GM12878 (cell line): Measurements from ENCODE around the gene MYL11. TPM values are rescaled to one million over a fixed set of nuclear protein-coding genes. Genes with fewer than 3 reads are reported as not detected.

Experiments used
- ASH2L ChIP-seq: fragments of 300-600, 200-600 bp; sonication (generic); IDR thresholded peaks from 2 replicates; pipeline ENCODE4 v1.6.1; 2017; ENCODE audit warnings: low read depth, mild to moderate bottlenecking, borderline replicate concordance
- BCL3 ChIP-seq: IDR thresholded peaks from 2 replicates; pipeline ENCODE4 v1.6.1; 2011; ENCODE audit warnings: borderline replicate concordance, low read depth, mild to moderate bottlenecking, moderate library complexity, low read length; ENCODE audit not compliant: insufficient read depth, poor library complexity, severe bottlenecking
- BCLAF1 ChIP-seq: fragments of 450-650 bp; IDR thresholded peaks from 2 replicates; pipeline ENCODE4 v1.6.1; 2017; ENCODE audit warnings: antibody characterized with exemption, mild to moderate bottlenecking, moderate library complexity
- CUX1 ChIP-seq: IDR thresholded peaks from 2 replicates; pipeline ENCODE4 v1.6.1; 2012; ENCODE audit warnings: improper control_type of control experiment, low read depth, low read length; ENCODE audit not compliant: insufficient replicate concordance
- GATAD2B ChIP-seq: fragments of 450-650 bp; conservative IDR thresholded peaks from 2 replicates; pipeline ENCODE4 v1.6.1; 2017; ENCODE audit warnings: low read depth, mild to moderate bottlenecking, moderate library complexity
- HDAC6 ChIP-seq: fragments of 200-600 bp; sonication (generic); IDR thresholded peaks from one replicate; pipeline ENCODE4 v1.8.0; 2017; ENCODE audit warnings: antibody characterized with exemption; ENCODE audit not compliant: unreplicated experiment
- MEF2A ChIP-seq: IDR thresholded peaks from 2 replicates; pipeline ENCODE4 v1.6.1; 2011; ENCODE audit warnings: low read depth, mild to moderate bottlenecking, low read length, moderate library complexity; ENCODE audit not compliant: insufficient read depth
- PAX5 ChIP-seq: IDR thresholded peaks from 2 replicates; pipeline ENCODE4 v1.6.1; 2011; ENCODE audit warnings: low read depth, low read length, borderline replicate concordance
- PBX3 ChIP-seq: IDR thresholded peaks from 2 replicates; pipeline ENCODE4 v1.6.1; 2011; ENCODE audit warnings: mild to moderate bottlenecking, low read depth, low read length, moderate library complexity; ENCODE audit not compliant: insufficient replicate concordance
- POU2F2 ChIP-seq: IDR thresholded peaks from 3 replicates; pipeline ENCODE4 v1.6.1; 2011; ENCODE audit warnings: low read depth, mild to moderate bottlenecking, low read length, borderline replicate concordance
- RELA ChIP-seq: fragments of 450-650 bp; IDR thresholded peaks from 2 replicates; pipeline ENCODE4 v1.8.0; 2014; ENCODE audit warnings: borderline replicate concordance; ENCODE audit not compliant: partially characterized antibody
- SUPT20H ChIP-seq: IDR thresholded peaks from 2 replicates; pipeline ENCODE4 v1.6.1; 2011; ENCODE audit warnings: low read depth, mild to moderate bottlenecking, low read length, moderate library complexity, borderline replicate concordance; ENCODE audit not compliant: control insufficient read depth
- USF2 ChIP-seq: IDR thresholded peaks from 2 replicates; pipeline ENCODE4 v1.6.1; 2011; ENCODE audit warnings: low read depth, low read length, improper control_type of control experiment, borderline replicate concordance
- YBX1 ChIP-seq: fragments of 450-650 bp; IDR thresholded peaks from 2 replicates; pipeline ENCODE4 v1.6.1; 2016; ENCODE audit warnings: antibody characterized with exemption
- ZBED1 ChIP-seq: IDR thresholded peaks from 2 replicates; pipeline ENCODE4 v1.6.1; 2016; ENCODE audit warnings: borderline replicate concordance
- polyA plus RNA-seq, 11 experiments: library from polyadenylated mRNA; depleted of rRNA in 4 of 11; unstranded in 6 of 11; stranded (reverse) in 5 of 11; fragments of >200 nt; fragmentation: Nextera tagmentation in 4 of 11; fragmentation: Illumina TruSeq in 1 of 11; extraction: Ambion mirVana in 4 of 11; extraction: Trizol in 1 of 11; gene quantifications; 1 replicate in 1 of 11; 2 replicates in 10 of 11; pipeline versions ENCODE4 v1.2.1 to v1.2.3, GENCODE V29; 2011 to 2016; ENCODE audit warnings: inconsistent platforms in 2 of 11, missing spikeins in 2 of 11, low read depth in 1 of 11
- total RNA-seq, 4 experiments: library from RNA; depleted of rRNA in 3 of 4; stranded (reverse); fragments of >200 nt in 3 of 4; fragmentation: Illumina TruSeq in 1 of 4; extraction: Trizol in 1 of 4; gene quantifications; 2 replicates each; pipeline versions ENCODE4 v1.2.1 to v1.2.3, GENCODE V29; 2013 to 2021

MYL11 gene
- total and polyA plus RNA-seq, 10 of the 15 experiments (the other 5 are each of a cell fraction or from before 2014, with no cell fraction given): 0.19 to 1.2 (median 0.61) TPM; not detected in 5

- no peak for TF ChIP-seq CUX1
- no peak for TF ChIP-seq SUPT20H
- TF ChIP-seq GATAD2B: peak; percentile 77
- no peak; the same call in 2 of the 3 replicates for TF ChIP-seq POU2F2
- peak; percentile 51 for TF ChIP-seq RELA
- peak; percentile 34; the same call in 1 of the 2 replicates for TF ChIP-seq ZBED1
- TF ChIP-seq BCL3: peak; percentile 10
- no peak for TF ChIP-seq BCLAF1
- no peak; the same call in 1 of the 2 replicates for TF ChIP-seq USF2
- peak; percentile 34; the same call in 1 of the 2 replicates for TF ChIP-seq PAX5
- no peak for TF ChIP-seq MEF2A
- no peak for TF ChIP-seq YBX1
- no peak for TF ChIP-seq PBX3
- peak; percentile 65 for TF ChIP-seq HDAC6
- TF ChIP-seq ASH2L: 0 out of 2 replicates have a peak, but pooled peaks have one; percentile 28
Observed at GRCh38 chr16:30417529-30418349, 43.1 kb downstream of the MYL11 start (continued).
